GM19035 (cell line): ENCODE measurements around the gene AMN1.
A peak's percentile ranks its signal among the peaks of the same experiment; 100 is the strongest.
"Not testable (repeated sequence)": the region's sequence is repeated elsewhere in the genome, so short reads cannot be mapped to it uniquely, and the experiment has no call there.

Source experiments
- ATAC-seq: cut with Tn5 transposase; IDR thresholded peaks from one replicate; pipeline ENCODE4 v1.9.1; 2021; ENCODE audit not compliant: unreplicated experiment

Gene AMN1

DNA sequence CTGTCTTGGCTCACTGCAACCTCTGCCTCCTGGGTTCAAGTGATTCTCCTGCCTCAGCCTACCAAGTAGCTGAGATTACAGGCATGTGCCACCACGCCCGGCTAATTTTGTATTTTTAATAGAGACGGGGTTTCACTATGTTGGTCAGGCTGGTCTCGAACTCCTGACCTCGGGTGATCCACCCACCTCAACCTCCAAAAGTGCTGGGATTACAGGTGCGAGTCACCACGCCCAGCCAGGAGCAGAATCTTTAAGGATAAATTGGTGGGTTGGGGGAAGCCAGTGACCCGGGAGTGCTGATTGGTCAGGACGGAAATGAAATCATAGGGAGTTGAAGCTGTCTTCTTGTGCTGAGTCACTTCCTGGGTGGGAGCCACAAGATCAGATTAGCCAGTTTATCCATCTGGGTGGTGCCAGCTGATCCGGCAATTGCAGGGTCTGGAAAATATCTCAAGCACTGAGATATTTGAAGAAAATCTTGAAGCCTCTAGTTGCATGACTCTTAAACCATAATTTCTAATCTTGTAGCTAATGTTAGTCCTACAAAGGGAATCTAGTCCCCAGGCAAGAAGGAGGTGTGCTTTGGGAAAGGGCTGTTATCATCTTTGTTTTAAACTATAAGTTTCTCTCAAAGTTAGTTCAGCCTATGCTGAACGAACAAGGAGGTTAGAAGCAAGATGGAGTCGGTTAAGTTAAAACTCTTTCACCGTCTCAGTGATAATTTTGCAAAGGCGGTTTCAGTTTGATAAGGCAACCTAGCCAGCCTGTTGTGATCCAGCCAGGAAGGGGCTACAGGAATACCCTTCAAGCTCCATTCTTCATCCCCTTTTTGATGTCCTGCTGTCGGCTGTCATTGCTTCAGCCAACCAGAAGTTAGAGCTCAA lies 5.0 kb upstream of the AMN1 start:
- ATAC-seq, result not testable (repeated sequence)

DNA sequence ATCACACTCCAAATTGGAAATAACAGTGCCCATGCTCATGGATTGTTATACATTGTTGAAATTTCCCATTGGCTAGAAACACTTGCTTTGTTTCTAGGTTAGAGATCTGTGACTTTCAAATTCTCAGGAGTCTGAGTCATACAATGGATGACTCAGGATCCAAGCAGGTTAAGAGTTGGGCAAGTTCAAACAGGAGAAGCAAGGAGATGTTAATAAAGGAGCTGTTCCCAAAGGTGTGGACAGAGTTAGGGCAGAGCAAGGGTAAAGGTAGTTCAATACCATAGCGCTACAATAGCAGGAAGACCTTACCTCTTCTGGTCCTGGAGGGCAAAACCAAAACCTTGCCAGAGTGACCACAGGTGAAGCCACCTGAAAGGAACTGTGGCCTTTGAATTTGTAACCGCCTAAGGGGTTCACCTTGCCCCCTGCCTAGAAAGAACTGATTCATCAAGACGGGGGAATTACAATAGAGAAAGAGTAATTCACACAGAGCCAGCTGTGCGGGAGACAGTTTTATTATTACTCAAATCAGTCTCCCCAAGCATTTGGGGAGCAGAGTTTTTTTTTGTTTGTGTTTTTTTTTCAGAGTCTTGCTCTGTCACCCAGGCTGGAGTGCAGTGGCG lies 4.2 kb upstream of the AMN1 start:
- no peak for ATAC-seq

GRCh38 chr12:31731203-31731602 lies 2.4 kb upstream of the AMN1 start:
- not testable (repeated sequence) for ATAC-seq

DNA sequence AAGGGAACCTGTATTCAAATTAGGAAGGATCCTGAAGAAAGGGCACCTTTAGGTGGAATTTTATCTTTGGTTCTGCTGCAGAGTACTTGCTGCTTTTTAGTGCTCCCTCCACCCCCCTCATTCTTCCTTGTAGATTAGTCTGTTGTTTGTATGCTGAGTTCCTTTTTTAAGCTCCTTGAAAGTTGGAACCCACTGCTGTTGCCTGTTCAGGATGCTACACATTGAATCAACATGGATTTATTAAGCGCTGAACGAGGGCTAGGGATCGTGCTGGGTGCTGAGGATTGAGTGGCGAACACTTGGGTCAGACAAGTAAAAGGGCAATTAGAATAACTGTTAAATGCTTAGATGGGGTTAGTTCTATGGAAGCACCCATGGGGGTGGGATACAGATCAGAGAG lies 884 bp upstream of the AMN1 start:
- ATAC-seq, result no peak

- peak; percentile 9 for ATAC-seq
These were observed 418 bp downstream of the AMN1 start for GRCh38 chr12:31728289-31728916.

DNA sequence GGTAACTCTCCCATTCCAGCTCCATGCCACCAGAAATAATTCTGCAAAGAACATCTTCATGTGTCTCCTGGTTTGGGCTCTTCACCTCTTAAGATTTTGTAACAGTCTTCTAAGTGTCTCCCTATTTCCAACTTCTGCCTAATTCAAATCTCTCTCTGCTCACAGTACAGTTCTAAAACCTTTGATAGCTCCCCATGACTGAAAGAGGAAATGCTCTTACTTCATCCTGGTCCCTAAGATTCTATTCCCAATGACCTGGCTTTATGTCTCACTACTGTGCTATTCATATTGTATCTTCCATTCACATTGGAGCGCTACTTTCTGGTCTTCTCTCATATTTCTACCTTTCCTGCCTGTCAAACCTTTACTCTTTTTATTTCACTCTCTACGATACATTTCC lies 1.6 kb downstream of the AMN1 start:
- no peak for ATAC-seq

- no peak for ATAC-seq
These were observed 2.2 kb downstream of the AMN1 start for GRCh38 chr12:31726575-31726974.

DNA sequence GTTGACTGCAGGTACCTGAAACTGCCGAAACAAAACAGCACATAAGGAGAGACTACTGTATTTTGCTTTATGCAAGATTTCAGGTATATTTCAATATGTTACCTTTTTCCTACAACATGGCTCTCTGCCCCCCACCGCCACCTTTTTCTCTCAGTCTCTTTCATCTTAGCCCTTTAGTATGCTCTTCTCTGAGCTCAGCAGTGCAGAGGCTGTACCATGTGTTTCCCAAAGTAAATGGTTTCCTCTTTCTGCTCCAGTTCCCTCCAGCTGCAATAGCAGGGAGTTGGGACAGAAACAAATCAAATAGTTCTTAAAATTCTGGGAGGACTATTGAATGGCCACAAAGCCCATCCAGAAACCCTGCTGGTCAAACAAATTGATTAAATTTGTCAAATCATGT lies 4.3 kb downstream of the AMN1 start:
- no peak for ATAC-seq

DNA sequence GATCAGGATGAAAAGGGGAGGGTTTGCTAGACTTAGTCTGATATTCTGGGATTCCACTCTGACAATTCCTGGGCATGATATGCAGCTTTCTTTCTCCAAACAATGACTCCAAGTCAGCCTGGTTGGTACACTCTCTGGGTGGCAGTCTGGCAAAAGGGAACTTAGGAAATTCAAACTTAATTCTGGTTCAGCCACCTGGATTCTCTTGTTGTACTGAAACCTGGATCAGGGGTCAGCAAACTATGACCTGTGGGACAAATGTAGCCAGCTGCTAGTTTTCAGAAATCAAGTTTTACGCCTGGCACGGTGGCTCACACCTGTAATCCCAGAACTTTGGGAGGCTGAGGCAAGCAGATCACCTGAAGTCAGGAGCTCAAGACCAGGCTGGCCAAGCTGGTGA lies 6.2 kb downstream of the AMN1 start:
- no peak for ATAC-seq

- not testable (repeated sequence) for ATAC-seq
These were observed 10.2 kb downstream of the AMN1 start for GRCh38 chr12:31718542-31719198.

DNA sequence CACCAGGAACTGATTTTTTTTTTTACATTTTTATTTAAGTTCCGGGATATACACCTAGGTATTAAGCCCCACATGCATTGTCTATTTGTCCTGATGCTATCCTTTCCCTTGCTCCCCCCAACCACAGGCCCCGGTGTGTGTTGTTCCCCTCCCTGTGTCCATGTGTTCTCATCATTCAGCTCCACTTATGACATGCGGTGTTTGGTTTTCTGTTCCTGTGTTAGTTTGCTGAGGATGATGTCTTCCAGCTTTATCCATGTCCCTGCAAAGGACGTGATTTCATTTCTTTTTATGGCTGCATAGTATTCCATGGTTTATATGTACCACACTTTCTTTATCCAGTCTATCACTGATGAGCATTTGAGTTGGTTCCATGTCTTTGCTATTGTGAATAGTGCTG lies 11.8 kb downstream of the AMN1 start:
- not testable (repeated sequence) for ATAC-seq

GRCh38 chr12:31715283-31715825 lies 13.5 kb downstream of the AMN1 start:
- ATAC-seq, result peak; percentile 84

GRCh38 chr12:31714406-31715271 lies 14.2 kb downstream of the AMN1 start:
- peak; percentile 38 for ATAC-seq

DNA sequence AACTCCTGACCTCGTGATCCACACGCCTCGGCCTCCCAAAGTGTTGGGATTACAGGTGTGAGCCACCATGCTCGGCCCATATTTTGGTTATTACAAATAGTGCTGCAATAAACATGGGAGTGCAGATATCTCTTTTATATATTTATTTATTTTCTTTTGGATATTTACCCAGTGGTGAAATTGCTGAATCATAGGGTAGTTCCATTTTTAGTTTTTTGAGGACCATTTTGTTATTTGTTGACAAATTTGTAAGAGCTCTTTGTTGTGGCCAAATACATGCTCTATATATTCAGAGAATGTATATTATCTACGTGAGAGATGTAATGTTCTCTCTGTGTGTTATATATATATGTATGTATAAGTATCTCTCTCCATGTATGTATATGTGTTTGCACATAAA lies 15.9 kb downstream of the AMN1 start:
- ATAC-seq, result no peak

GRCh38 chr12:31710021-31710818 lies 18.6 kb downstream of the AMN1 start:
- no peak for ATAC-seq

- ATAC-seq, result not testable (repeated sequence)
These were observed 20.7 kb downstream of the AMN1 start for GRCh38 chr12:31708118-31708517.

GRCh38 chr12:31705621-31706020 lies 23.2 kb downstream of the AMN1 start:
- no peak for ATAC-seq

DNA sequence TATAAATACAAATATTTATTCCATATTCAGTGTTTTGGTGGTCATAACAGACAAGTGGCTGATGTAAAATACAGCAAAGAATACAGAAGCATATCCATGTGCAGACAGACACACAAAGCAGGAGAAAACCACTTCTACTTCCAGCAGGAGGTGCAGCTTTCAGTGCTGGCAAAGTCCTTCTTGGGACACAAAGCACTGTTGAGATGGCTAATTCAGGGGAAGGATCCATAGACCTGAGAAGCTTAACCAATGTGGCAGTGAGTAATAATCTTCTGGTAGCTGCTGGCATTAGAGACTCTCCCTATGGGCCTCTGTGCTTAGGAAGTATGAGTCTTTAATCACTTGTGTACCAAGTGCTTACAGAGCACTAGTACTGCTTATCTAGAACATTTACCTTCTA lies 26.8 kb downstream of the AMN1 start:
- no peak for ATAC-seq

DNA sequence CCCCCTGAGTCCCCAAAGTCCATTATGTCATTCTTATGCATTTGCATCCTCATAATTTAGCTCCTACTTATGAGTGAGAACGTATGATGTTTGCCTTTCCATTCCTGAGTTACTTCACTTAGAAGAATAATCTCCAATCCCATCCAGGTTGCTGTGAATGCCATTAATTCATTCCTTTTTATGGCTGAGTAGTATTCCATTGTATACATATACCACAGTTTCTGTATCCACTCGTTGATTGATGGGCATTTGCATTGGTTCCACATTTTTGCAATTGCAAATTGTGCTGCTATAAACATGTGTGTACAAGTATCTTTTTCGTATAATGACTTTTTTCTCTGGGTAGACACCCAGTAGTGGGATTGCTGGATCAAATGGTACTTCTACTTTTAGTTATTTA lies 38.9 kb downstream of the AMN1 start:
- ATAC-seq, result not testable (repeated sequence)
